Kidney tubule cell (primary cell): ENCODE data around the gene YDJC.
"Not testable (repeated sequence)": the region's sequence is repeated elsewhere in the genome, so short reads cannot be mapped to it uniquely, and the experiment has no call there.

Experiments used
- DNase-seq: peaks from one replicate; pipeline ENCODE4 v3.0.0-alpha.2; 2018; ENCODE audit warnings: low spot score

The YDJC gene

DNA sequence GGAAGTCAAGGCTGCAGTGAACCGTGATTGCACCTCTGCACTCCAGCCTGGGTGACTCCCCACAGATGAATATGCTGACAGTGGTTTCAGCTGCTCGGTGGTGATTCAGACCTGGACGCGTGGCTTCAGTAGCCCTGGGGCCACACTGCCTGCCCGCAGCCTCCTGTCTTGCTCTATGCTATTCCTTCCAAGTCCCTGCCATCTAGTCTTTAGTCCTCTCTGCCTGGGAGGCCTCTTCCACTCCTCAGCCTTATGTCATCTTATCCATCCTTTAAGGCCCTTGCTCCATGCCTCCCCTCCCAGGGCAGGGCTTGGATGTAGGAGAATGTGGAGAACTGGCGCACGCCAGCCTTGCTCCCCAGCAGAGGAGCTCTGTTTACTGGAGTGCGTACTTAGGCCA lies 23.0 kb downstream of the YDJC start:
- DNase-seq, result peak; percentile 64

DNA sequence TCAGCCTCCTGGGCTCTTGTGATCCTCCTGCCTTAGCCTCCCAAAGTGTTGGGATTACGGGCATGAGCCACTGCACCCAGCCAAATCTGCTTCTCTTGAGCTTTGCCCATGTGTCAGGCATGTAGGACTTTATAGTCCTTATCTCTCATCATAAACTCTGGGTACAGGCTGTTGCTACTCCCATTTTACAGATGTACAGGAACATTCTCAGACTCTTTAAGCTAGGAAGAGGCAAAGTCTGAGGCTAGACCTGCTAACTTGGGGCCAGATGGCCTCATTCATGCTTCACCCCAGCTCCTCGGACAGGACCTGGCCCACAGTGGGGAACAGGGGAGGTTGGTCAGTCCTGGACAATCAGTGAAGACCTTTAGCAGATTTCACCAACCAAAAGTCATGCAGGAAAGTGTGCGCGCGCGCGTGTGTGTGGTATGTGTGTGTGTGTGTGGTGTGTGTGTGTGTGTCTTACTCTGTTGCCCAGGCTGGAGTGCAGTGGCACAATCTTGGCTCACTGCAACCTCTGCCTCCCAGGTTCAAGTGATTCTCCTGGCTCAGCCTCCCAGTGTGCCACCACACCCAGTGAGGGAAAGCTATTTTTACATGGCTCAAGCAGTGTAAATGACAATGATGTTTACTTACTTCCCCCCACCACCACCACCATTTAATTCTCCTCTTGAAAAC lies 23.8 kb downstream of the YDJC start:
- DNase-seq, result no peak

DNA sequence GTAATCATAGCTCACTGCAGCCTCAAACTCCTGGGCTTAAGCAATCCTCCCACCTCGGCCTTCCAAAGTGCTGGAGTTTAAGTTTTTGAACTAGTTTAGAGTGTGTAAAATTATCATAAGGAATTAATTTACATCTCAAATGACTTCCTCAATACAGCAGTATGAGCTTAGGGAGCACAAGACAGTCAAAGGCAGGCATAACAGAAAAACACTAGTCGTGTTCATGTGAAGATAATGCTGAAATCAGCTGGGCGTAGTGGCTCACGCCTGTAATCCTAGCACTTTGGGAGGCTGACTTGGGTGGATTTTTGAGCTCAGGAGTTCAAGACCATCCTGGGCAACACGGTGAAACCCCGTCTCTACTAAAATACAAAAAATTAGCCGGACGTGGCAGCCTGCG lies 25.8 kb downstream of the YDJC start:
- no peak for DNase-seq

DNA sequence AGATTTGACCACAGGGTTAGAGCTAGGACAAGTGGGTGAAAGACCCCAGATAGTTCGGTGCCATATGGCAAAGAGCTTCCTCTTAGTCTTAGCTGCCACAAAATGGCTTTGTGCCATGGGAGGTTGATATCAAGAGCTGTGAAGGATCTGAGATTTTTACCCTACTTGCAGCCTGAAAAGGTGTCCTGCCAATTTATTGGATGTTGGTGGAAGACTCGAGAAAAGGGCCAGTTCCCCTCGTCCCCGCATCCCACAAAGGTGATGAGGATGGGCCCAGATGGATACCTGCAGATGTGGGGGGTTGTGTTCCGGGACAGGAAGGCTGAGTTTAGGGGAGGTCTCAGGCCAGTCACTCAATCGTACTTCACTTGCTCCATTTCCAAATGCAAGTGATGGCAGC lies 27.2 kb downstream of the YDJC start:
- DNase-seq, result no peak

DNA sequence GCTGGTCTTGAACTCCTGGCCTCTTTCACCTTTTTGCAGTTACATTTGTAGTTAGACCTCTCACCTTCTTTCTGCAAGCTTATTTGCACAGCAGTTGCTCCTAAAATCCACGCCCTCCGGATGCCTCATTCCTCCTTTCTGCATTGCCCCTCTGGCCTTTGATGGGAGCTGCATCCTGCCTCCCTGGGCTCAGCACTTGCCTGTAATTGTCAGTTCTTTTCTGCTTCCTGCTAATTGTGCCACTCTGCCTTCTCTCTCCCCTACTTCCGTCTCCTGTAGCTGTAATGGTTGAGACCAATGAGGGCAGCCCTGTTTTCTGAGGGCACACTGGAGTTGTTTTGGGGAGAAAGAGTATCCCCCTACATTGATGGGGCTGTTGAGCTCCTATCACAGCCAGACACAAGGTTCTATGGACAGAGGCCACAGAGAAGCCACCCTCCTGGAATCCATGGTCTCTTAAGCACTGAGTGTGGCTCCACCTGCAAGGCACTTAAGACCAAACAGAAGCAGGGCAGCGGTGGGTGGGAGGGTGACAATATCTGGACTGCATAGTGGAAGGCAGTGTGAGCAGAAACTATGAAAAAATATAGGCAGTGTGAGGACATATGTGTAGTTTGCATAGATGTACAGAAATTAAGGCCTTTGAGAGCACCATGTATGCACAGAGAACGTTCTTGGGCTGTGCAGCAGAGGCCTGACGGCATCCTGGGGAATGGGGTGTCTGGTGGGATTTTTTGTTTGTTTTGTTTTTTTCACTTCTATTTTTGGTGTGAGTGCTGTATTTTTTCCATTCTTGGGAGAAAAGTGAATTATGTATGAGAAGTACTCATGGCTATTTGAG lies 30.5 kb downstream of the YDJC start:
- no peak for DNase-seq

DNA sequence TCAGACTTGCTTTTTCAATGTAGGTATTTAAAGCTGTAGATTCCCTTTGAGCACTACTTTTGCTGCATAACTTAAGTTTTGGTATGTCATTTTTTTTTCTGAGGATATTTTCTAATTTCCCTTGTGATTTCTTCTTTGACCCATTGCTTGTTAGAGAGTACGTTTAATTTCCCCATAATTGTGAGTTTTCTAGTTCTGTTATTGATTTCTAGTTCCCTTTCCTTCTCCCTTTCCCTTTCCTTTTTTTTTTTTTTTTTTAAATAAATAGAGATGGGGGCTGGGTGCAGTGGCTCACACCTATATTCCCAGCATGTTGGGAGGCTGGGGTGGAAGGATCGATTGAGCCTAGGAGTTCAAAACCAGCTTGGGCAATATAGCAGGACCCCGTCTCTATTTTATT lies 31.5 kb downstream of the YDJC start:
- no peak for DNase-seq

DNA sequence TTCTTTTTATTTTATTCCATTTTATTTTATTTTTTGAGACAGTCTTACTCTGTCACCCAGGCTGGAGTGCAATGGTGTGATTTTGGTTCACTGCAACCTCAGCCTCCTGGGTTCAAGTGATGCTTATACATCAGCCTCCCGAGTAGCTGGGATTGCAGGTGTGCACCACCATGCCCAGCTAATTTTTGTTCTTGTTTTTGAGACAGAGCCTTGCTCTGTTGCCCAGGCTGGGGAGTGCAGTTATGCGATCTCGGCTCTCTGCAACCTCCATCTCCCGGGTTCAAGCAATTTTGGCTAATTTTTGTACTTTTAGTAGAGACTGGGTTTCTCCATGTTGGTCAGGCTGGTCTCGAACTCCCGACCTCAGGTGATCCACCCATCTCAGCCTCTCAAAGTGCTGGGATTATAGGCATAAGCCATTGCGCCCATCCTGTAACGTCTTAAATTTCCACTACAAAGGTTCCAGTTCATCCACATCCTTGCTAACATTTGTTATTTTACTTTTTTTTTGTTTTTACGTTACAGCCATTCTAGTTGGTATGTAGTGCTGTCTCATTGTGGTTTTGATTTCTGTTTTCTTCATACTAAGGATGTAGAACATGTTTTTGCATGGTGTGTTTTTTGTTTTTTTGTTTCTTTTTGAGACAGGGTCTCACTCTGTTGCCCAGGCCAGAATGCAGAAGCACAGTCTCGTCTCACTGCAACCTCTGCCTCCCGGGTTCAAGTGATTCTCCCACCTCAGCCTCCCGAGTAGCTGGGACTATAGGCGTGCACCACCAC lies 33.3 kb downstream of the YDJC start:
- not testable (repeated sequence) for DNase-seq

DNA sequence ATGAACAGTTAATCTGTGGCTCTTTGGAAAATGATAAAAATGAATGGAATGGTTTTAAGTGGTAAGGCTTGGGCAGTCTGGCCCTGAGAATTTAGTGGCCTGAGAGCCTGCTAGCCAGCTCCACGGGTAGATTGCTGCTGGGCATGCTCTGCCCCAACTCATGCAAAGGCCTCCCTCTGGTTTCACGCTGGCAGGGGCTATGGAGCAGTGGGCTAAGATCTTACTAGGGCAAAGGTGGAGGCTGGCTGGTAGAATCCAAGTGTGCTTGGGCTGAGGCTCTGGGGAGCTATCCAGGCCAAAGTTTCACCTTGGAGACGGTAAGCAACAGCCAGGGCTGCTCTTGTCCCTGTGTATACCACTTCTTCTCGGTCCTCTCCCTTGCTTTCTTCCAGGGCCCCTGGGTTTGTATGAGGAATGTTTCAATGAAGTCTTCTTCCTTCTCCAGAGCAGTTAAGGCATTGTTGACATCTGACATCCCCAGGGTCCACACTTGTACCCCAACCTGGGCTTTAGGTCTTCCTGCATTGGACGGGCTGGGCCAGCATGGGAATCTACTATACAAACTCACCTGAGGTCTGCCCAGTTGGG lies 34.9 kb downstream of the YDJC start:
- DNase-seq, result no peak

DNA sequence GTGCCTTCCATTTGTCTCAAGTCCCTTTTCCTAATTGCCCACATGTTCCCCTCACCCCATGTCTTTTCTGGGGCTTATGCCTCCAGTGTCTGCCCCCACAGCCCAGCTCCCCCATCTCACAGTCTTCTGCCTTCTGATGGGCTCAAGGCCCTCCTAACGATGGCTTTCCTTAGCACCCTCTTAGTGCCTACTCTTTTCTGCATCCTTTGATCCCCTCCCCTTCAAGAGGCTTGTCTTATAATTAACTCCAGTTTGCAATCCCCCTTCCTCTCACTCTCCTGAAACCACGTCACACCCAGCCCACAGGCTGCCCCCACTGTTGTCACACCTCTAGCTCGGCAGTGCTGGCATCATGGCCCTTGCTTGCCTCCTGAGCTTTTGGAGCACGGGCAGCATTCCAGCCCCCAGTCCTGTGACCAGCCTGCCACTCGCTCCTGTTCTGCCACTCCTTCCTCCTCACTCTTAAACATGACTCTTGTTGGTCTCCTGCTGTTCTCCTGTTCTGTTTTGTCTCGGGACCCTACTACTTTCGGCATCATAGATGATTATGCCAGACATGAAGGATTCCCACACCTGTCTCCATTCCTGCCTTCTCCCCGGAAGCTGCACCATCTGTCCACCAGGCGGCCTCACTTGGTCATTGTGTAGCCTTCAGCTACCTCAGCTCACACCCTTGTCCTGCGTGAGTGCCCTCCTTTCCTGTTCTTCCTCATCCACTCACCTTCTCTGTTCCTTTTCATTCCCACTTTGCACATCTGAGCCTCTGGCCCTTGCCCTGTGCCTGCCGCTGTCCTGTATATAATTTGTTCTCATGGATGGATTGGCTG lies 36.2 kb downstream of the YDJC start:
- no peak for DNase-seq

DNA sequence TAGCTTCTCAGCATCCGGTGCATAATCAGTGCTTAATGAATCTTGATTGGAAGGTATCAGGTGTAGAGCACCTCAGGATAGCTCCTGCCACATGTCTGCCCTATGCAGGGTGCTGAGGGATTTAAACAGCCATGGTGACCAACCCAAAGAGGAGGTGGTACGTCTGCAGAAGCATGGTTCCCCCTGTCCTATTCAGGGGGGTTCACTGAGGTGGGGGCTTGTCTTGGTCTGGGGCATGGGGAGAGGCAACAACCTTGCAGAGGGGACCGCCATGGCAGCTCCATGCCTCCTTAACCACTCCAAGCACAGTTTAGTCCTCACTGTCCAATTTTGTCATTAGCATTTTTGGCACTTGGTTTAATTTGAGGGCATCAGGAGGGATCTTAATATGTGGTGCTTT lies 37.4 kb downstream of the YDJC start:
- DNase-seq, result no peak

DNA sequence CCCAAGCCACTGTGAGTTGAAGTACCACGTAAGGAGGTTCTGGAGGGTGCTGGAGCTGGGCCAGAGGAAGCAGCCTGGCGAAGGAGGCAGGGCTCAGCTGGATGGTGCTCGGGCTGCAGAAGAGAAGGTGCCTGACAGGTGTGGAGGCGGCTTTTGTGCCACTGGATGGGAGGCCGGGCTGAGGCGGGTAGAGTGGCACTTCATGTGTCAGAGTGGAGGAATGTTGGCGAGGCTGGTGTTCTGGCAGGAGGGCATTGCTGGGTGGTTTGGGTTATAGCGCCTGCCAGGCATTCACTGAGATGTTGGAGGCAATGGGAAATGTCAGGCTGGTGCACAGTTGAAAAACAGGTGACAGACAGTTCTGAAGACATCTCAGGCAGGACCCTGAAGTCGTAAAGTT lies 38.1 kb downstream of the YDJC start:
- peak; percentile 45 for DNase-seq

DNA sequence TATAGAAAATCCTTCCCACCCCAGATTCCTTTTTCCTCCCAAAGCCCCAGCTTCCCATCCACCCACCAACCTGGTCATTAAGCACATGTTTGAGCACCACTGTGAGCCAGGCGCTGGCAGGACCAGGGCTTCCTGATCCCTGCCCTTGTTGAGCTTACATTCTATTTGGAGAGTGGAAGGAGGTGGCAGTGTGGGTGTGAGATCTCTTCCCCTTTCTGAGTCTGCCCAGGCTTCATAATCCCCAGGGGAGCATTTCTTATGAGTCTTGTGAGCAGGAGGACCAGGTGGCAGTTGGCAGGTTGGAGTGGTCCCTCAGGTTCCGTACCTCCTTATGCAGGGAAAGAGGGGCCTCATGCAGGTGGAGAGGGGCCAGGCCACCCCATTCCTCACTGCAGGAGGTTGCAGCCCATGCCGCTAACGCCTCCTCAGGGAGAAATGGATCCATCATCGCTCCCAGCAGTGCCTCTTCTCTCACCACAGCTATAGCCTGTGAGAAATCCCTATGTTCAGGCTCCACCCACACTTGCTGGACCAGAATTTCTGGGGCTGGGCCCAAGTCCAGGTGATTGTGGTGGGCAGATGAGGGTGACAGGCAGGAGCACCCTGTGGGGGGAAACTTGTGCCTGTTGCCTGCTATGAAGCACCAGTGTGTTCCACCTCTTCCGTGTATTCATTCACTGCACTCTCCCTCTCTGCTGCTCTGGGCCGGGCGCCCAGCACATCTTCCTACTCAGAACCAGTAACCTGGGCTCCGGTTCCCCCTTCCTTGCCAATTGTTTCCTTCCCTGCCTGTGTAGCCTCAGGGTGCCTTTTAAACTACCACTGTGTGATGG lies 38.8 kb downstream of the YDJC start:
- no peak for DNase-seq

DNA sequence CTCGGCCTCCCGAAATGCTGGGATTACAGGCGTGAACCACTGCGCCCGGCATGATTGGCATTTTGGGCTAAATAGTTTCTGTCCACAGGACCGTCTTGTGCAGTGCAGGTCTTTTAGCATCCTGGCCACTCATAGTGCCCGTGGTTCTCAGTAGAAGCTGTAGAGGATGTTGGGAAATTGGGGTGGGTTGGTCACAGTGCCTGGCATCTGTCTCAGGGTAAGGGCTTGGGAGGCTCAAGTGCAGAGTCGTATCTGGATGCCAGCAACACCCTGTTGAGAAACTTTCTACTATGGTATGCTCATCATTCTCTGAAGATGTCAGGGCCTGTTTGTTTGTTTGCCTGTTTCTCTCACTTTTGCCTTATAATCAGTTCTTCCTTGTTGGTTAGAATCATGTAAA lies 40.4 kb downstream of the YDJC start:
- no peak for DNase-seq

DNA sequence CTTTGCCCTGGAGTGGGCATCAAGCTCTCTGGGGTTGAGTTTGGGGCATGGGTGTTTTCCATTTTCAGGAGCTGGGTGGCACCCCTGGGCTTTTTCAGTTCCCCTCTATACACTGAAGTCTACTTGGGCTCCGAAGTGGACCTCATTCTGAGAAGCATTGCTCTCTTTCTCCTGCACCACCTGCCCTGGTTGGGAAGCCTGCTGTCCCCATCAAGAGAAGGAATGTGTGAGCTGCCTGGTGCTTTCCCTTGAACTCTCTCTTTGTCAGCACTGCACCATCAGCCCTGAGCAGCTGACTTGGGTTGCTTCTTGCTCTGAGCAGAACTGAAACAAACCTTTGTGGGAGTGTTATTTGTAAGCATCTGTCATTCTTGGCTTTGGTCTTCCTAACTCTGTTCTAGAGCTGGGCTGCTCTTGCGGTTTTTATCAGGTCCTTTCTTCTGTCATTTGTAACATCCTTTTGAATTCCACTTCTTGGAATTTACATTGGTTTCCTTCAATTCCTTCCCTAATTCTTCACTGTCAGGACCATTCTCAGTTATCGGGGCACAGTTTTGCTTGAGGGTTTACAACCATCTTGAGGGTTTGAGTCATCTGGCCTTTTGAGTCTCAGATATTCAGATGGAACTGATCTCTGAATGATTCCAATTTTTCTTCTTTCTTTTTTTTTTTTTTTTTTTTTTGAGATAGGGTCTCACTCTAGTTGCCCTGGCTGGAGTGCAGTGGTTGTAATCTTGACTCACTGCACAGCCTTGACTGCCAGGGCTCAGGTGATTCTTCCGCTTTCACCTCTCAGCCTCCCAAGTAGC lies 41.8 kb downstream of the YDJC start:
- no peak for DNase-seq

DNA sequence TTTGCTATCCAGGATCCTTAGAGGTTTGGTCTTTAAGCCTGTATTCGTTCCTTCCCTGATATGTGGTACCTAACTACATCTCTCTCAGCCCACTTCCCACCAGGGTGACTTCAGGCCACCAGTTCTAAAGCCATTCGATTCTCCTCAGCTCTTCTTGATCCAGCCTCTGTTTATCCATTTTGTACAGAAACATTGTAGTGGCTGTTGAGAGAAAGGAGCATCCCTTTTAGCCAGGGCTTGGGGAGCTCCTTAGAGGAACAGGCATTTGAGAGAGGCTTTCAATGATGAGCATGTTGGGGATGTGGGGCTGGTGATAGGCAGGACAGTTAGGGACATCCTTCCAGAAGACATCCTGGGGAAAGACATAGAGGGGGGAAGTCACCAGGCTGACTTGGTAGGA lies 44.4 kb downstream of the YDJC start:
- DNase-seq, result no peak

DNA sequence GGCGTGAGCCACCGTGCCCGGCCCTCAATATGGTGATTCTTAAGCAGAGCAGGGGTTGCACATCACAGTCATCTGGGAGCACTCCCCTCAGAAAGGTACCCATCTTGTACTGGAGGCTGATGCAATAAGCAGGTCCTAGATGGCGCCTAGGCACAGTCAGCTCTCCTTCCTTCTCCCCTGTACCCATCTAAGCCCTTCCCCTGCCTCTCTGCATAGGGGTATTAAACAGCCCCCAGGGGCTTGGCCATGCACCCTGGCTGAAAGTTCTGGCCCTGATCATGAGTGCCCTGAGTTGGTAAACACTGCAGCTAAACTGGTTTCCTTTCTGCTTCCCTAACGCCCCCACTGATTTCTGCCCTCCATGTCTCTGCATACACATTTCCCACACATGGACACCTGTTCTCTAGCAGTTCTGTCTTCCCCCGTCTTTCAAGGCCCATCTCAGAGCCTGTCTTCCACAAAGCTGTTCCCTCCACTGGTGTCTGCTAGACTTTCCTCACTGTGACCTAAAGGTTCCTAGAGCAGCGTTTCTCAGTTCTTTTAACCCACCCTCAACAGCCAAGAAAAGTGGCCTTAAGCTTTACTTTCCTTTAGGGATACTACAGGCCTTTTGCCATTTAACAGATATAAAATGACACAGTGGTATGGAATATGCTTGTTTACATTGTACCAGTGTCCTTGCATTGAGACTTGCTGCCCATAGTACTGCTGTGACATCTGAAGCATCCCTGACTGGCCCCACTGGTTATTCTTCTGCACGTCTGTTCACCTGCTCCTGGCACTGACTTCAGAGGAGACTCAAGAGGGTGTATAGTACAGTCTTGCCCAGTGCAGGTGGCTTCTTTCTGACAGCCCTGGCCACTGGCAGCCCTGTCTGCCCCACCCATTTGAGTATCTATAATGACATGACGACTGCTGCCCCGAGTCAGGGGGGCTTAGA lies 46.8 kb downstream of the YDJC start:
- DNase-seq, result no peak

DNA sequence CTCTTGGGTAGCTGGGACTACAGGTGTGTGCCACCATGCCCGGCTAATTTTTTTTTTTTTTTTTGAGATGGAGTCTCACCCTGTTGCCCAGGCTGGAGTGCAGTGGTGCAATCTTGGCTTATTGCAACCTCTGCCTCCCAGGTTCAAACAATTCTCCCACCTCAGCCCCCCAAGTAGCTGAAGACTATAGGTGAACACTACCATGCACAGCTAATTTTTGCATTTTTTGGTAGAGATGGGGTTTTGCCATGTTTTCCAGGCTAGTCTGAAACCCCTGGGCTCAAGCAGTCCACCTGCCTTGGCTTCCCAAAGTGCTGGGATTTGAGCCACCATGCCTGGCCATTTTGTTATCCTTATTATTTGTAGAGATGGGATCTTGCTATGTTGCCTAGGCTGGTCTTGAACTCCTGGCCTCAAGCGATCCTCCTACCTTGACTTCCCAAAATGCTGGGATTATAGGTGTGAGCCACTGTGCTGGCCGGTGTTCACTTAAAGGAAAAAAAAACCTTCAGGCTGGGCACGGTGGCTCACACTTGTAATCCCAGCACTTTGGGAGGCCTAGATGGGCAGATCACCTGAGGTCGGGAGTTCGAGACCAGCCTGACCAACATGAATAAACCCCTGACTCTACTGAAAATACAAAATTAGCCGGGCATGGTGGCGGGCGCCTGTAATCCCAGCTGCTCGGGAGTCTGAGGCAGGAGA lies 48.7 kb downstream of the YDJC start:
- not testable (repeated sequence) for DNase-seq

DNA sequence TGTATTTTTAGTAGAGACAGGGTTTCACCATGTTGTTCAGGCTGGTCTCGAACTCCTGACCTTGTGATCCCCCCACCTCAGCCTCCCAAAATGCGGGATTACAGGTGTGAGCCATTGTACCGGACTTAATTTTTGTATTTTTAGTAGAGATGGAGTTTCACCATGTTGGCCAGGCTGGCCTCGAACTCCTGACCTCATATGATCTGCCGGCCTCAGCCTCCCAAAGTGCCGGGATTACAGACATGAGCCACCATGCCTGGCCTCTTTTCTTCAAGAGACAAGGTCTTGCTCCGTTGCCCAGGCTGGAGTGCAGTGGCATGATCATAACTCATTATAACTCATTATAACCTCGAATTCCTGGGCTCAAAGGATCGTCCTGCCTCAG lies 49.2 kb downstream of the YDJC start:
- not testable (repeated sequence) for DNase-seq
